GM10266 (cell line): ENCODE measurements around the gene KIF18B.

Experiments
- DNase-seq: peaks from one replicate; pipeline ENCODE4 v3.0.0; 2012; ENCODE audit errors: extremely low spot score
- TF ChIP-seq, protein P1 (sequence below): IDR thresholded peaks from 2 replicates; pipeline ENCODE4 v1.5.1; 2012; ENCODE audit warnings: mild to moderate bottlenecking, low read depth; ENCODE audit not compliant: control insufficient read depth, insufficient read depth; ENCODE audit errors: missing control alignments

The KIF18B gene

DNA sequence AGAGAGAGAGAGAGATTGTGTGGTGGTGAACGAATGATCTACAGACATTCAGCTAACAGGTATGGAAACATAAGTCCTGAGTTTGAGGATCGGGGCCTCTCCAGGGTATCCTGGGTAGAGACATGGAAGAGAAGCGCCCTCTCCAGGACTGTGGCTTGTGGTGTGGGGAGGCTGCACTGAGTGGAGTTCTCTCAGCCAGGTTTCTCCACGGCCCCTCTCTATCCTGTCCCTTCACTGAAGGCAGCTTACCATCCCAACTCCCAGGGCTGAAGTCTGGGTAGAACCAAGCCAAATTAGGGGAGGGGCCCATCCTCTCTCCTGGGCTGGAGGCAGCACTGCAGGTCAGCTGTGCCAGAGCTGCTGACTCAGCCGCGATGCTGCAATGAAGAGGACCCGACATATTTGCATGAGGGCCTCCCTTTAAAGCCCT, 14.4 kb upstream of the KIF18B start:
- DNase-seq, result no peak
- TF ChIP-seq, protein P1, sequence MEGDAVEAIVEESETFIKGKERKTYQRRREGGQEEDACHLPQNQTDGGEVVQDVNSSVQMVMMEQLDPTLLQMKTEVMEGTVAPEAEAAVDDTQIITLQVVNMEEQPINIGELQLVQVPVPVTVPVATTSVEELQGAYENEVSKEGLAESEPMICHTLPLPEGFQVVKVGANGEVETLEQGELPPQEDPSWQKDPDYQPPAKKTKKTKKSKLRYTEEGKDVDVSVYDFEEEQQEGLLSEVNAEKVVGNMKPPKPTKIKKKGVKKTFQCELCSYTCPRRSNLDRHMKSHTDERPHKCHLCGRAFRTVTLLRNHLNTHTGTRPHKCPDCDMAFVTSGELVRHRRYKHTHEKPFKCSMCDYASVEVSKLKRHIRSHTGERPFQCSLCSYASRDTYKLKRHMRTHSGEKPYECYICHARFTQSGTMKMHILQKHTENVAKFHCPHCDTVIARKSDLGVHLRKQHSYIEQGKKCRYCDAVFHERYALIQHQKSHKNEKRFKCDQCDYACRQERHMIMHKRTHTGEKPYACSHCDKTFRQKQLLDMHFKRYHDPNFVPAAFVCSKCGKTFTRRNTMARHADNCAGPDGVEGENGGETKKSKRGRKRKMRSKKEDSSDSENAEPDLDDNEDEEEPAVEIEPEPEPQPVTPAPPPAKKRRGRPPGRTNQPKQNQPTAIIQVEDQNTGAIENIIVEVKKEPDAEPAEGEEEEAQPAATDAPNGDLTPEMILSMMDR, result no peak

DNA sequence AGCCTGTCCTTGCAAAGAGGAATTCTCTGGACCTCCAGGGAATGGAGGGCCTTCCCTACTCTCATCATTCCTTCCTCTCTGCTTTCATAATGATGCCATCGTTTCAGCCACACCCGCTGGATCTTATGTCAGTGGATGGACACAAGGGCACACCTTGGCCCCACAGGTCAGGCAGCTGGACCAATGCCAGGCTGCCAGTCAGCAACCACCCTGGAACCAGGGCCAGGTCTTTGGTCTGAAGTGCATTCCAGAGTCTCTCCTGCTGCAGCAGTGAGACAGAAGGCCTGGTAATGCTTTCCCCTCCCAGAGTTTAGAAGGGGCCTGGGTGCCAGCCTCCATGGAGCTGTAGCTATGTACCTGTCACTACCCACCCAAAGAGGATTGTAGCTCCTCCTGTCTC, 13.1 kb upstream of the KIF18B start:
- no peak for DNase-seq
- TF ChIP-seq, protein P1, result no peak

DNA sequence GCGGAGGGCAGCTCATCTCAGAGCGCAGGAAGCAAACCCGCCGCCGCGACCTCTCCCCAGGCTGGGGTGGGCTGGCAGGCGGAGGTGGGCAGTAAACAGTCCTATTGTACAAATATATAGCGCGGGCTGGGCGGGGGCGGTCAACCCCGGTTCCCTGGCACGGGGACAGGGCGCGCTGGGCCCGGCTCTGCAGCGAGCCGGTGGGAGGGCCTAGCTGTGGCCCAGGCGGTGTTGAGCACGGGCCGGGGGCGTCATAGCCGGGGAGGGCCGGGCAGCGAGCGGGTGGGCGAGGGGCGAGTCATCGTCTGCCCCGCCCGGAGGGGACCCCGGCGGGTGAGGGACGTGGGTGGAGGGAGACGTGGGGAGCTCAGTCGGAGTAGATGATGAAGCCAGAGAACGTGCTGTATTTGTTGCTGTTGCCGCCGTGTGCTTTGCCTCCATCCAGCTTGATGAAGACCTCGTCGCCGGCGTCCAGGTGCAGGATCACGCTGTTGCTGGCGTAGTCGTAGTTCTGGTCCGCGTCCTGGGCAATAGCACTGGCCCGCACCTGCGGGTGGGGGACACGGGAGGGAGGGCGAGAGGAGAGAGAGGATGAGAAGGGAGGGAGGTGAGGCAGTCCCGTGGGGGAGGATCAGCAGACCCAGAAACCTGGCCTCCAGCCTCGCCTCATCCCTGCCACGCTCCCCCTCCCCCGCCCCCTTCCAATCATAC, 12.4 kb upstream of the KIF18B start:
- no peak for DNase-seq
- TF ChIP-seq, protein P1, result no peak

DNA sequence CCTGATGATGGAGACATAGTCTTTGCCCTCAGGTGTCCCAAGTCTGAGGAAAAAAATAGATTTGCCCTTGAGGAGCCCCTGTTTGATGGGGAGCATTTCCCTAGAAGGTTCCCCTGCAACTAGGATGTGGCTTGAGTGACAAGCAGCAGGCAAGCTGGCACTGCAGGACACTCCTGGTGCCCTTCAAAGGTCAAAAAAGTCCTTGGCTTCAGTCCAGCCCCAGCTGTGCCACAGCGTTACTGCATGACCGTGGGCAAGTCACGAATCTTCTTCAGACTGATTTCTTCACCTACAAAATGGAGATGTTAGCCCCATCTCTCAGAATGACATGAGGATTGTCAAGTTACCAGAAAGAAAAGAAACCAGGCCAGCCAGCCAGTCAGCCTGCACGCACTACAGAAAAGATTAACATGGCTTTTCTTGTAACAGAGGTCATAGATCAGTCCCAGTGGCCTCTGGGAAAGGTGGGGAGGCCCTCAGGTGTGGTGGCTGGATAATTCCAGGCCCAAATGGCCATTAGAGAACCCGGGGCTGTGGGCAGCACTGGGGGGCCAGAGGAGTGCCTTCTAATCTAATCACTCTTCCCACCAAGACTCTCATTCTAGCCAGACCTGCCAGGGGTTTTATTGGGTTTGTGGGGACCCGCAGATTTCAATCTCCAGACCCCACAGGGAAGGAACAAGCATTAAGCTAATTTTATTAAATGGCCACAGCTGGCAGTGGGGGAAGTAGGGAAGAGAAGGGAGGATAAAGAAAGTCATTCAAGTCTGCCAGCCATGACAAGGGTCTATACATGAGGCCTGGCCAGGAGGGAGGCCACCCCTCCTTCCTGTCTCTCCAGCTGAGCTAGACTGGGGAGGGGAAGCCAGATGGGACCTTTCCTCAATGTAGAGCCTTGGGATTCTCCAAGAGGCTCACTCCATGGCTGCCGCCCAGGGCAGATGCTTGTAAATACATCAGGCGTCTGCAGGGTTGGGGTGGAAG, 9.7 kb upstream of the KIF18B start:
- TF ChIP-seq, protein P1, result no peak

DNA sequence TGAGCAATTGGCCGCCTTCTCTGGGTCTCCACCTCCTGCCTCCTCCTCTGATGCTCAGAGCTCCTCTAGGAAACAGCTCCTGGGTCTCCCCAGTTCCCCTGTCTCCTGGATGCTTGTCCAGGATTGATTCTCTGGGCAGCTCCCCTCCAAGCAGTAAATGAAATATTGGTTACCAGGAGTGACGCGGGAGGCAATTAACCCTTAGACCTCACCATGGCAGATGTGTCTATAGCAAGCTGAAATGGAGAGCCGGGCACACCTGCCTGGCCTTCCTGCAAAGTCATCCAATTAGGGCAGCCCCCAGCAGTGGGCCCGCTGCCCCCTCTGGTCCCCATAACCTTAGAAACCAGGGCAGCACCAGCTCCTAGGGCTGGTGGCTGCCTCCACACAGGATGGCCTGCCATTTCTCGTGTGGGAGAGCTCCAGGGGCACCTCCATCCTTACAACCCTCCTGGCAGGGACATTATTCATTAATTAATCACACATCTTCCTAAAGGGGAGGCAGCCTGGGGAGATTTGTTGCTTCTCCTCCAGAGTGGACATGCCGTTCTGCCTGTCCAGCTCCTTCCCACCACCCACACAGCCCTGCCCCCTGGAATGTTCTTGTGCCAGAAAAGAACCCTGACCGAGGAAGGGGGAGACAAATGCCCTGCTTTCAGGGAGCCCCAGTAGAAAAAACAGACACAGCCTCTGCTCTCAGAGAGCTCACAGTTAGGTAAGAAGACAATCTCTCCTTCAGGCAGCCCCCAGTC, 8.3 kb upstream of the KIF18B start:
- no peak for DNase-seq
- TF ChIP-seq, protein P1, result no peak

More for the DNA sequence above, 9.7 kb upstream of the KIF18B start:
- DNase-seq, result no peak

DNA sequence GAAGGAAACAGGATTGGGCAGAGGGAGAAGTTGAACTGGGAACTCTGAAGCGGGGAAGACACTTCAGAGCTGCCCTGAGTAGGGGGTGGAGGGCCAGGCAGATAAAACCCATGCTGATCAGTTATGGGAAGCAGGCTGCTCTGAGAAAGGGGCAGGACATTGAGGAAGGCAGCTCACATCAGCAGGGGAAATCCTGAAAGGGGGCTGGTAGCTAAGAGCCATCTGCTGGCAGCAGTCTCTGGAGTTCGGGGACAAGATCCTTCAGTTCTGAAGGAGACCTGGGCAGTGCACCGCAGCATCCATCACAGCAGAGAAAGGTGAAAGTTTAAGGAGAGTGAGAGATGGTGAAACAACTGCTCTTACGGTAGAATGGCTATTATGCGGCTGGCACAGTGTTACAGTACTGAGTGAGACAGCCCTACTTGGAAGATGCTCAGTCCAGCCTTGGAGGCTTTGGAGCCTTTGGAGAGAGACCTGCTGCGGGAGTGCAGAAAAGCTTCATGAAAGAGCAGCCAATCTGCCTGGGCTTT, 5.4 kb upstream of the KIF18B start:
- TF ChIP-seq, protein P1, result no peak
- no peak for DNase-seq
